PC-3 (cell line): ENCODE measurements around the gene CCDC177. TPM values are rescaled to one million over a fixed set of nuclear protein-coding genes. Genes with fewer than 3 reads are reported as not detected.

Source experiments
- ATAC-seq: fragments of 200-7000 bp; cut with Tn5 transposase; 2 replicates; pipeline ENCODE4 v1.9.1; 2020; ENCODE audit warnings: mild to moderate bottlenecking, moderate library complexity
- BruUV-seq: library from RNA; stranded (reverse); fragments of 400-500 nt; replicated peaks from 2 replicates; lab custom pipeline; 2021; lab: Mats Ljungman, UMichigan
- CTCF ChIA-PET: fragments of 300-600 bp; sonication (Branson Sonifier 250); formaldehyde crosslinking; loops from one replicate; lab custom pipeline; 2022; ENCODE audit warnings: antibody characterized with exemption; lab: Charles Lee
- POLR2A ChIA-PET: fragments of 300-600 bp; sonication (Branson Sonifier 250); formaldehyde crosslinking; loops from one replicate; lab custom pipeline; 2022; ENCODE audit warnings: antibody characterized with exemption; ENCODE audit not compliant: unreplicated experiment; lab: Charles Lee
- DNase-seq: peaks from one replicate; pipeline ENCODE4 v3.0.0-alpha.2; 2015
- H2AFZ ChIP-seq: fragments of 300-600 bp; sonication (generic); 2 replicates; pipeline ENCODE4 v1.6.0; 2016; ENCODE audit warnings: antibody characterized with exemption, low read length
- H3F3A ChIP-seq: fragments of 300-600 bp; sonication (generic); one replicate; pipeline ENCODE4 v1.6.0; 2017; ENCODE audit warnings: antibody characterized with exemption, low read length, control low read depth, mild to moderate bottlenecking; ENCODE audit not compliant: unreplicated experiment
- H3K27ac ChIP-seq: fragments of 300-600 bp; sonication (generic); 2 replicates; pipeline ENCODE4 v1.5.1; 2016; ENCODE audit warnings: mild to moderate bottlenecking, low read length
- H3K27me3 ChIP-seq: fragments of 300-600 bp; sonication (generic); 2 replicates; pipeline ENCODE4 v1.6.1; 2016; ENCODE audit warnings: low read length, mixed read lengths
- H3K36me3 ChIP-seq: fragments of 300-600 bp; sonication (generic); 2 replicates; pipeline ENCODE4 v1.6.1; 2016; ENCODE audit warnings: low read depth, mixed run types, low read length, mixed read lengths
- H3K4me1 ChIP-seq: fragments of 300-600 bp; sonication (generic); 2 replicates; pipeline ENCODE4 v1.5.1; 2016; ENCODE audit warnings: low read length; ENCODE audit not compliant: insufficient read depth
- H3K4me2 ChIP-seq: fragments of 300-600 bp; sonication (generic); 2 replicates; pipeline ENCODE4 v1.6.0; 2016; ENCODE audit warnings: low read length
- H3K4me3 ChIP-seq: fragments of 300-600 bp; sonication (generic); 2 replicates; pipeline ENCODE4 v1.5.1; 2016; ENCODE audit warnings: mild to moderate bottlenecking, low read length, mixed read lengths
- H3K79me2 ChIP-seq: fragments of 300-600 bp; sonication (generic); 2 replicates; pipeline ENCODE4 v1.6.1; 2017; ENCODE audit warnings: low read length, mixed read lengths
- H3K9ac ChIP-seq: fragments of 300-600 bp; sonication (generic); 2 replicates; pipeline ENCODE4 v1.6.0; 2016; ENCODE audit warnings: mild to moderate bottlenecking, low read length
- H3K9me2 ChIP-seq: fragments of 300-600 bp; sonication (generic); replicated peaks from 2 replicates; pipeline ENCODE4 v1.6.1; 2016; ENCODE audit warnings: mixed run types, low read length, mixed read lengths
- H3K9me3 ChIP-seq: fragments of 300-600 bp; sonication (generic); 2 replicates; pipeline ENCODE4 v1.6.1; 2016; ENCODE audit warnings: low read length, mixed read lengths
- H4K20me1 ChIP-seq: fragments of 300-600 bp; sonication (generic); 2 replicates; pipeline ENCODE4 v1.6.1; 2016; ENCODE audit warnings: low read length, mixed read lengths
- CTCF ChIP-seq: fragments of 300-600 bp; sonication (generic); conservative IDR thresholded peaks from 2 replicates; pipeline ENCODE4 v1.5.1; 2017; ENCODE audit warnings: antibody characterized with exemption, low read depth, mild to moderate bottlenecking, low read length
- EZH2 ChIP-seq: fragments of 300-600 bp; sonication (generic); IDR thresholded peaks from one replicate; pipeline ENCODE4 v1.6.1; 2017; ENCODE audit warnings: antibody characterized with exemption, mild to moderate bottlenecking, low read length; ENCODE audit not compliant: unreplicated experiment
- EZH2phosphoT487 ChIP-seq: fragments of 300-600 bp; sonication (generic); IDR thresholded peaks from 2 replicates; pipeline ENCODE4 v1.6.1; 2018; ENCODE audit warnings: mild to moderate bottlenecking, antibody characterized with exemption, low read length, borderline replicate concordance
- intact Hi-C: fragments of 100-400 bp; cut with micrococcal nuclease; formaldehyde crosslinking; loops from 2 replicates; pipeline ENCODE4 v1.9.0; 2023
- total RNA-seq: library from RNA; depleted of rRNA; stranded (reverse); fragments of >200 nt; gene quantifications from 2 replicates; pipeline ENCODE4 v1.2.3, GENCODE V29; 2014

CCDC177 gene
- total RNA-seq, 1 experiment from 2014 or later: not detected

GRCh38 chr14:69572030-69572840, 2.4 kb downstream of the CCDC177 start:
- DNase-seq: peak; percentile 33
- no peaks in the 10 kb centered on the region for H3K9me3 ChIP-seq
- peak overlapping the region; percentile 49; the same call in 1 of the 2 replicates for H2AFZ ChIP-seq
- no peaks in the 10 kb centered on the region for H3K79me2 ChIP-seq
- ChIA-PET CTCF (interaction anchor here (0.5 to 2.2 kb wide), 4 partner anchors 13 to 1141 kb away, joined by 3 to 8 read pairs (median 3); no protein-coding TSS in a partner anchor), POLR2A (no interaction called here)
- no peaks in the 10 kb centered on the region for H4K20me1 ChIP-seq
- TF ChIP-seq CTCF (no peak), EZH2phosphoT487 (no peak), EZH2 (peak; percentile 10)
- no peak overlapping the region for H3K9ac ChIP-seq
- intact Hi-C loops: loop anchor here (5.0 kb wide), 1 partner anchor 175 kb away; the partner anchor contains the start of genes ERH and SLC39A9
- H3K9me2 ChIP-seq: no peaks in the 10 kb centered on the region
- H3F3A ChIP-seq: no peaks in the 10 kb centered on the region
- peak overlapping the region; percentile 79 for H3K4me2 ChIP-seq
- H3K27me3 ChIP-seq: peaks cover 76% of the 10 kb centered on the region
- no TSS peak for BruUV-seq
- no peaks in the 10 kb centered on the region for H3K36me3 ChIP-seq
- peaks cover 6% of the 10 kb centered on the region; the same call in 1 of the 2 replicates for H3K4me1 ChIP-seq
- peak overlapping the region; percentile 51 for H3K4me3 ChIP-seq
- no peak overlapping the region for H3K27ac ChIP-seq
- peak; percentile 27 for ATAC-seq

GRCh38 chr14:69571449-69572029, 3.1 kb downstream of the CCDC177 start:
- no peaks in the 10 kb centered on the region for H4K20me1 ChIP-seq
- peaks cover 6% of the 10 kb centered on the region; the same call in 1 of the 2 replicates for H3K4me1 ChIP-seq
- intact Hi-C loops: loop anchor here (5.0 kb wide), 1 partner anchor 174 kb away; the partner anchor contains the start of genes ERH and SLC39A9
- ATAC-seq (no peak), DNase-seq (no peak)
- no peaks in the 10 kb centered on the region for H3K9me3 ChIP-seq
- H3F3A ChIP-seq: no peaks in the 10 kb centered on the region
- peak overlapping the region; percentile 51 for H3K4me3 ChIP-seq
- H3K79me2 ChIP-seq: no peaks in the 10 kb centered on the region
- H3K27me3 ChIP-seq: peaks cover 78% of the 10 kb centered on the region
- H3K9ac ChIP-seq: no peak overlapping the region
- H3K36me3 ChIP-seq: no peaks in the 10 kb centered on the region
- peak overlapping the region; percentile 79 for H3K4me2 ChIP-seq
- CTCF ChIA-PET: interaction anchor here (0.5 to 2.2 kb wide), 4 partner anchors 12 to 1142 kb away, joined by 3 to 8 read pairs (median 3); no protein-coding TSS in a partner anchor
- H2AFZ ChIP-seq: peak overlapping the region; percentile 49; the same call in 1 of the 2 replicates
- BruUV-seq: no TSS peak
- no peak overlapping the region for H3K27ac ChIP-seq
- POLR2A ChIA-PET: no interaction called here
- no peaks in the 10 kb centered on the region for H3K9me2 ChIP-seq
- TF ChIP-seq CTCF: no peak
- TF ChIP-seq EZH2: peak; percentile 62
